Central memory CD8-positive, alpha-beta T cell (primary cell): Measurements from ENCODE around the gene CKB.

Experiments
- ATAC-seq: fragments of 150-1000 bp; cut with Tn5 transposase; replicated peaks from 2 replicates; pipeline ENCODE4 v1.10.0; 2022; ENCODE audit warnings: mild to moderate bottlenecking, moderate FRiP score, moderate number of reproducible peaks; ENCODE audit not compliant: poor library complexity, severe bottlenecking; ENCODE audit errors: extremely low read depth
- DNase-seq, 2 donors: peaks; one replicate each; pipeline ENCODE4 v3.0.0; 2021; ENCODE audit warnings: low spot score in 2 of 2
- H3K27ac Mint-ChIP-seq: one replicate; pipeline ENCODE4 v1.8.0; 2022; ENCODE audit warnings: low read depth, mild to moderate bottlenecking, moderate library complexity, mixed read lengths
- H3K27me3 Mint-ChIP-seq: one replicate; pipeline ENCODE4 v1.8.0; 2022; ENCODE audit warnings: mixed read lengths
- H3K36me3 Mint-ChIP-seq: one replicate; pipeline ENCODE4 v1.8.0; 2022; ENCODE audit warnings: mild to moderate bottlenecking, moderate library complexity, mixed read lengths; ENCODE audit not compliant: insufficient read depth
- H3K4me1 Mint-ChIP-seq: one replicate; pipeline ENCODE4 v1.8.0; 2022; ENCODE audit warnings: mixed read lengths
- H3K4me3 Mint-ChIP-seq: one replicate; pipeline ENCODE4 v1.8.0; 2022; ENCODE audit warnings: mild to moderate bottlenecking, moderate library complexity, mixed read lengths
- H3K9me3 Mint-ChIP-seq: one replicate; pipeline ENCODE4 v1.8.0; 2022; ENCODE audit warnings: mixed read lengths

CKB gene

GRCh38 chr14:103523575-103523954, 935 bp upstream of the CKB start:
- H3K27ac Mint-ChIP-seq = no peak overlapping the region
- DNase-seq = no peak
- peaks cover 7% of the 10 kb centered on the region for H3K36me3 Mint-ChIP-seq
- no peaks in the 10 kb centered on the region for H3K27me3 Mint-ChIP-seq
- H3K4me3 Mint-ChIP-seq = peak overlapping the region; percentile 52
- no peak for ATAC-seq
- H3K9me3 Mint-ChIP-seq = no peaks in the 10 kb centered on the region
- H3K4me1 Mint-ChIP-seq = peaks cover 19% of the 10 kb centered on the region

GRCh38 chr14:103521951-103522563, 573 bp downstream of the CKB start:
- DNase-seq (no peak), ATAC-seq (peak; percentile 5)
- H3K9me3 Mint-ChIP-seq = no peaks in the 10 kb centered on the region
- peak overlapping the region; percentile 44 for H3K4me3 Mint-ChIP-seq
- H3K4me1 Mint-ChIP-seq = peaks cover 12% of the 10 kb centered on the region
- H3K36me3 Mint-ChIP-seq = peaks cover 2% of the 10 kb centered on the region
- no peaks in the 10 kb centered on the region for H3K27me3 Mint-ChIP-seq
- H3K27ac Mint-ChIP-seq = no peak overlapping the region

DNA sequence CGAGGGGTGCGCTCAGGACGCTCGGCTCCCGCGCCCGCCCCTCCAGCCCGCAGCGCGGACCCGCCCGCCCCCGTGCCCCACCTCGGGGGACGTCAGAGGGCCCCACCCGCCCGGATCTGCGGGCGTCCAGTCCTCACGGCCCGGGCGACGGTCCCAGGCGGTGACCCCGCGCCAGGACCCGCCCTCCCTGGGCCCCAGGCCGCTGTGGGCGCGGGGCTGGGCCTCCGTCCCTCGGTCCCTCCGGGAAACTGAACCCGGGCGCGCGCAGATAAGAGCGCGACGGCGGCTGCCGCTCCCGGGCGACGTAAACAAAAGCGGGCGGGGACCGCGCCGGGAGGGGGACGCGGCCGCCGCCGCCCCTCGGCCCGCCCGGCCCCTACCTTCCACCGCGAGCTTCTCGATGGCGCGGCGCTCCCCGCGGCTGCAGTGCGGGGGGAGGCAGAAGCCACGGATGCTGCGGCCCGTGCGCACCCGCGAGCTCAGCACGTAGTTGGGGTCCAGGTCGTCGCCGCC, 1.1 kb downstream of the CKB start:
- DNase-seq (no peak), ATAC-seq (peak; percentile 35)
- Mint-ChIP-seq H3K27ac (no peak overlapping the region), H3K27me3 (no peaks in the 10 kb centered on the region), H3K9me3 (no peaks in the 10 kb centered on the region), H3K36me3 (peaks cover 4% of the 10 kb centered on the region), H3K4me3 (peak overlapping the region; percentile 60), H3K4me1 (peaks cover 10% of the 10 kb centered on the region)

DNA sequence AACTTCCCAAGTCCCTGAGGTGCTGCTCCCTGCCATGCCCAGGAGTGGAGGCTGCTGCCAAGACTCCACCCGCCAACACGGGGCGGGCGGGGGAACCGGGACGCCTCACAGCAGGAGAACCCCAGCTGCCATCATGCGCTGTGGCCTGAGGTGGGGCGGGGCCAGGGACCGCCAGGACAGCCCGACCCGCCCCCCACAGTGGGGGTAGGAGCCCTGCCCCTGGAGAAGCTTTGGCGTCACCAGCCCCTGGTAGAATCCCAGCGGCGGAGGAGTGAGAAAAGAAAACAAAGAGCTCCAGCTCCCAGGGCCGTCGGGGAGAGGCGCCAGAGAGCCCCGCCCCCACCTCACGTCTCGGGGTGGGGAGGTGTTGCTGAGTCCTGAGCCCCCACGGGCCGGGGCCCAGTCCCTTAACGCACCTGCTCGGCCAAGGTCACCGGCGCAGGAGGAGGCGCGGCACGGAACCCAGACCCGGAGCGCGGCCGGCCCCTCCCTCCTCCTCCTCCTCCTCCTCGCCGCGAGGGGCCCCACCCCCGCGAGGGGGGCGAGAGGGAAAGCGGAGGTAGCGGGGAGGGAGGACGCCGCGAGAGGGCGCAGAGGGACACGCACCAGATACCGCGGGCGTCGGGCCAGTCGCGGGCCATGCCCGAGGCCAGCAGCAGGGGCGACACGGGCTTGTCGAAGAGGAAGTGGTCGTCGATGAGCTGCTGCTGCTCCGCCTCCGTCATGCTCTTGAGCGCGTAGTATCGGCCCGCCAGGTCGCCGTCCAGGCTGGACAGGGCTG, 1.8 kb downstream of the CKB start:
- Mint-ChIP-seq H3K9me3 (no peaks in the 10 kb centered on the region), H3K27me3 (no peaks in the 10 kb centered on the region), H3K4me3 (peak overlapping the region; percentile 60), H3K4me1 (peaks cover 10% of the 10 kb centered on the region), H3K36me3 (peaks cover 4% of the 10 kb centered on the region), H3K27ac (no peak overlapping the region)
- DNase-seq (peak; percentile 45 to 63), ATAC-seq (peak; percentile 61)

DNA sequence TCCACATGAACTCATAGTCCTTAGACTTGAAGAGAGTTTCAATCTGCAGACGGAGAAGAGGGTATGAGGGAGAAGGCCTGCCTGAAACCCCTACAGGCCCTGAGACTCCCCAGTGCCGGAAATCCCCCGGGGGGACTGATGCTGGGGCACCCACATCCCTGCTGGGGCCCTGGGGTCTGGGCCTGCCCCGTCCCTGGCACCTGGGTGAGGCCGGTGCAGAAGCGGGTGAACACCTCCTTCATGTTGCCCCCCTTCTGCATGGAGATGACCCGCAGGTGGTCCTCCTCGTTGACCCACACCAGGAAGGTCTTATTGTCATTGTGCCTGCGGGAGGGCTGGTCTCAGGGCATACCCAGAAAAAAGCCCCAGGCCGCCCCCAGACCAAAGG, 2.4 kb downstream of the CKB start:
- Mint-ChIP-seq H3K9me3 (no peaks in the 10 kb centered on the region), H3K27ac (no peak overlapping the region), H3K27me3 (no peaks in the 10 kb centered on the region), H3K36me3 (peaks cover 4% of the 10 kb centered on the region), H3K4me1 (peaks cover 10% of the 10 kb centered on the region), H3K4me3 (peak overlapping the region; percentile 60)
- ATAC-seq (no peak), DNase-seq (no peak)

DNA sequence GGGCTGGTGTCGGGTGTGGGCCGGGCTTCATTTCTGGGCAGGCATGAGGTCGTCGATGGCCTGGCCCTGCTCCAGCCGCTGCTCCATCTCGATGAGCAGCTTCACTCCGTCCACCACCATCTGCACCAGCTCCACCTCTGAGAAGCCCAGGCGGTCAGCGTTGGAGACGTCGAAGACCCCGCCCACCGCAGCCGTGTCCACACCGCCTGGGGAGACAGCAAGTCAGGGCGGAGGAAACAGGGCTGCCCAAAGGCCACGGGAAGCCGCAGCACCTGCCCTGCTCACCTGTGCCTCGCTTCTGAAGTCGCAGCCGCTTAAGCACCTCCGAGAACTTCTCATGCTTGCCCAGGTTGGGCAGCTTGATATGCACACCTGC, 2.8 kb downstream of the CKB start:
- ATAC-seq (no peak), DNase-seq (no peak)
- Mint-ChIP-seq H3K27ac (no peak overlapping the region), H3K27me3 (no peaks in the 10 kb centered on the region), H3K4me3 (peak overlapping the region; percentile 60), H3K4me1 (peaks cover 11% of the 10 kb centered on the region), H3K9me3 (no peaks in the 10 kb centered on the region), H3K36me3 (peaks cover 4% of the 10 kb centered on the region)

DNA sequence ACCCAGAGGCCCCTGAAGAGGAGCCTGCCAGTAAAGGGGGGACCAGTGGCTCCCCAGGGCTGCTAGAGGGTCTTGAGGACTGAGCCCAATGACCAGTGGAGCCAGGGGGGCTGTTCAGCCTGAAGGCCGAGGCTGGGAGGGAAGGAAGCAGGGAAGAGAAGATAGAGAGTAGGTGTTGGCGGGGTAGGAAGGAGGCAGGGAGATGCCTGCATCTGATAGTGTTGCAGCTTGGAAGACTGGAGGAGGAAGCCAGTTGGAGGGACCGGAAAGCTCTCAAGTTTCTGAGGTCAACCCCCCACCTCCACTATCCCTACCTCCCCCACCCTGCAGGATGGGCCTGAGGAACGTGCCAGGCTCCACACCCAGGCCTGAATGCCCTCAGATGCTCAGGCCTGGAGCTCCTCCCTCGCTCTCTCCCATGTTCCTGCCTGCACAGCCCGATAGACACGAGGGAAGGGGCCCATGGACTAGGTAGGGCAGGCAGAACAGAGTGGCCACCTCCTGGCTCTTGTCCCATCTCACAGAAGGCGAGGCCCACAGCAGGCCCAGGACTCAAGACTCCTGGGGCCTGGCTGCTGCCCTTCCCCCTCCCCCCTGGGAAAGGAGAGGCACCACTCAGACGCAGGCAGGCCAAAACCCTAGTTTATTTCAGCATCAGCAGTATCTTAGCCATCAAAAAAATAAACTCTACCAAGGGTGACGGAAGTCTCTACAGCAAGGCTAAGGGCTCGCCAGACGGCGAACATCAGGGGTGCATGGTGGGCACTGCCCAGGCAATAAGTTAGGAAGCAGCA, 3.4 kb downstream of the CKB start:
- peaks cover 14% of the 10 kb centered on the region for H3K4me1 Mint-ChIP-seq
- no peak overlapping the region for H3K27ac Mint-ChIP-seq

DNA sequence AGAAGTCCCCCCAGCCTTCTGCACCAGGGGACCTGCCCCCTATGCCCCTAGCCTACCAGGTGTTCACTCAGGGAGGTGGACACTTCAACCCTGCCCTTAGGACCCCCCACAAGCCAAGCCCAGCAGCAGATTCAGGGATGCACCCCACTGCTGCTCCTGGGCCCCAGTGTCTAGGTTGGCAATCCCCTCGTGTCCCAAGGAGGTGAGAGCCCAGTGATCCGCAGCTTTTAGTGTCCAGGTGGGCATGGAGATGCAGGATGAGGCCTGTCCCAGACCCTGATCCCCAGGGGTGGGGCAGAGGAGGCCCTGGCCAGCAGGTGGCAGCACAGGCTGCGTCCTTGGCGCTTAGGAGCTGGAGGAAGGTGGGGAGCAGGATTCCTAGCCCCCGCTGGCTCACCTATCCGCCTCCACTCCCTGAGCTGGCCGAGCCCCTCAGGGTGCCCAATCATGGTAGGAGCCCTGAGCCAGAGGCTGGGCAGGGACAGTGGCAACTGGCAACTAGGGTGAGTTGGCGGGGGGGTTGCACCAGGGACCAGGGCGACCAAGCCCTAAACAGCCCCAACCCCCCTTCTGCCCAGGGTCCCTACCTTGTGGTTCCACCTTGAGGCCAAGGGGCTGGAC, 4.1 kb downstream of the CKB start:
- no peak overlapping the region for H3K4me3 Mint-ChIP-seq
- H3K36me3 Mint-ChIP-seq = peaks cover 5% of the 10 kb centered on the region
- ATAC-seq = no peak
- H3K27ac Mint-ChIP-seq = no peak overlapping the region
- peak; percentile 37 to 49 for DNase-seq
- no peaks in the 10 kb centered on the region for H3K9me3 Mint-ChIP-seq
- H3K4me1 Mint-ChIP-seq = peaks cover 14% of the 10 kb centered on the region
- no peaks in the 10 kb centered on the region for H3K27me3 Mint-ChIP-seq

More for the DNA sequence above, 3.4 kb downstream of the CKB start:
- Mint-ChIP-seq H3K27me3 (no peaks in the 10 kb centered on the region), H3K36me3 (peaks cover 5% of the 10 kb centered on the region), H3K9me3 (no peaks in the 10 kb centered on the region), H3K4me3 (peak overlapping the region; percentile 60)
- no peak for ATAC-seq
- no peak for DNase-seq

DNA sequence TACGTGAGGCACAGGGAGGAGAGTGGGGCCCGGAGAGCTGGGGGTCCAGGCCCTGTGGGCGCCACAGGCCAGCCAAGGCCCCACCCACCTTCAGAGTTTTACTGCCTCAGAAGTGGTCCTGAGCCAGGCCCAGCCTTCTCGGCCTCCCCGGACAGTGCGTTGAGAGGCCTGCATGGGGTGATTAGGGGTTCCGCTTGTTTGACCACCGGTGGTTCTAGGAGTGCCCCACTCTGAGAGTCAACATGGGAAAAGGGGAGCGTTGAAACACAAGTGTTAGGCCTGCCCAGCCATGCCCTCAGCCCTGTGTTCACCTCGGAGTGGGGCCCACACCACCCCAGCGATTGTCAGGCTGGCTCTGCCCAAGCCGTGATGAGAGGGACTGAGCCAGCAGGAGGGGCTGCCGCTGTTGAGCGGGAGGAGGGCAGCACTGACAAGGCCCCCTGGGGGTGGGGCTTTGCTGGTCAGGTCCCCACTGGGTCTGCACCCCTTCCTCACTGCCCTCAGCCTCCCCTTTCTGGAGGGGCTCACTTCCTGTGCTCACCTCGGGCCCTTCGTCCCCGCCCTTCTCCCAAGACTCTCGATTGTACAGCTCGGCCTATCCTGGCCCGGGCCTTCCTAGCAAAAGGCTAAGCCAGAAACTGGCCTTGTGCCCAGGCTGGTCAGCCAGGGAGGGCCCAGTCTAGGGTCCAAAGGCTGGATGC, 4.8 kb downstream of the CKB start:
- H3K4me3 Mint-ChIP-seq = no peak overlapping the region
- no peak overlapping the region for H3K27ac Mint-ChIP-seq
- no peaks in the 10 kb centered on the region for H3K9me3 Mint-ChIP-seq
- peaks cover 14% of the 10 kb centered on the region for H3K4me1 Mint-ChIP-seq
- H3K36me3 Mint-ChIP-seq = peaks cover 5% of the 10 kb centered on the region
- H3K27me3 Mint-ChIP-seq = no peaks in the 10 kb centered on the region
- no peak for DNase-seq
- no peak for ATAC-seq

DNA sequence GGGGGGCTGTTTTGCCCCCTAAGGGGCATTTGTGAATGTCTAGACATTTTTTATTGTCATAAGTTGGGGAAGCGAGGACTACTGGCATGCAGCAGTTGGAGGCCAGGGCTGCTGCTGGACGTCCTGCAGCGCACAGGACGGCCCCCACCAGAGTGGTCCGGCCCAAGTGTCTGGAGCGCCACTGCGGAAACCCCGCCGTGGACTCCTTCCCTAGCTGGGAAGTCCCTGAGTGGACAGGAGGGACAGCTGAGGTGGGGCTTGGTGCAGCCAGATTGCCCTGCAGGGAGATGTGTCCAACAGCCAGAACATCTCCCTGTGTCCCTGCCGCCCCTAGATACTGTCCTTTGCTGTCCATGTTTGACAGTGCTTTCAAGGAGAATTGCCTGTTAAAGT, 5.5 kb downstream of the CKB start:
- Mint-ChIP-seq H3K9me3 (no peaks in the 10 kb centered on the region), H3K4me1 (peaks cover 18% of the 10 kb centered on the region), H3K36me3 (peaks cover 10% of the 10 kb centered on the region), H3K4me3 (no peak overlapping the region), H3K27ac (no peak overlapping the region), H3K27me3 (no peaks in the 10 kb centered on the region)
- ATAC-seq (no peak), DNase-seq (no peak)

- no peaks in the 10 kb centered on the region for H3K9me3 Mint-ChIP-seq
These were observed 6.0 kb downstream of the CKB start for GRCh38 chr14:103516426-103517173.

More at GRCh38 chr14:103516426-103517173, 6.0 kb downstream of the CKB start:
- Mint-ChIP-seq H3K4me1 (peaks cover 18% of the 10 kb centered on the region), H3K36me3 (peaks cover 14% of the 10 kb centered on the region), H3K4me3 (no peak overlapping the region), H3K27me3 (no peaks in the 10 kb centered on the region), H3K27ac (no peak overlapping the region)
- no peak for ATAC-seq
- no peak for DNase-seq
